Liver (tissue), 9 donors: ENCODE measurements around the gene DBN1. TPM values are rescaled to one million over a fixed set of nuclear protein-coding genes. Genes with fewer than 3 reads are reported as not detected.

ENCODE experiments used
- DNase-seq: peaks from one replicate; pipeline ENCODE4 v3.0.0-alpha.2; 2017; ENCODE audit warnings: low spot score
- H3K27ac ChIP-seq, 2 donors: one replicate each; pipeline ENCODE4 v1.7.0; 2013; ENCODE audit warnings: inconsistent platforms in 2 of 2, low read length in 2 of 2, control low read depth in 1 of 2, low read depth in 1 of 2, mild to moderate bottlenecking in 1 of 2
- H3K27me3 ChIP-seq, 4 donors: one replicate each; pipeline versions ENCODE4 v1.6.1 to v1.7.0; 2013; ENCODE audit warnings: low read length in 3 of 4, inconsistent platforms in 1 of 4, mild to moderate bottlenecking in 1 of 4, moderate library complexity in 1 of 4; ENCODE audit not compliant: control insufficient read depth in 4 of 4, insufficient read depth in 4 of 4
- H3K36me3 ChIP-seq, 4 donors: one replicate each; pipeline versions ENCODE4 v1.6.1 to v1.7.0; 2013; ENCODE audit warnings: low read length in 3 of 4, mild to moderate bottlenecking in 3 of 4, low read depth in 1 of 4, moderate library complexity in 1 of 4; ENCODE audit not compliant: control insufficient read depth in 4 of 4, insufficient read depth in 3 of 4
- H3K4me1 ChIP-seq, 4 donors: one replicate each; pipeline versions ENCODE4 v1.6.1 to v1.7.0; 2013; ENCODE audit warnings: low read length in 3 of 4, mild to moderate bottlenecking in 3 of 4, moderate library complexity in 1 of 4; ENCODE audit not compliant: control insufficient read depth in 4 of 4, insufficient read depth in 4 of 4
- H3K4me3 ChIP-seq, 3 donors: one replicate each; pipeline versions ENCODE4 v1.6.1 to v1.7.0; 2013; ENCODE audit warnings: low read length in 3 of 3, control low read depth in 1 of 3, low read depth in 1 of 3, mild to moderate bottlenecking in 1 of 3
- H3K9ac ChIP-seq, 2 donors: one replicate each; pipeline ENCODE4 v1.7.0; 2013; ENCODE audit warnings: low read length in 2 of 2, mild to moderate bottlenecking in 2 of 2, moderate library complexity in 2 of 2, control low read depth in 1 of 2, low read depth in 1 of 2
- H3K9me3 ChIP-seq, 4 donors: one replicate each; pipeline versions ENCODE4 v1.6.1 to v1.7.0; 2013; ENCODE audit warnings: low read length in 3 of 4; ENCODE audit not compliant: control insufficient read depth in 4 of 4
- CTCF ChIP-seq: fragments of 150-350 bp; IDR thresholded peaks from 2 replicates; pipeline ENCODE4 v1.5.1; 2017; ENCODE audit warnings: improper control_type of control experiment, low read depth, low read length; ENCODE audit not compliant: missing input control
- EGR1 ChIP-seq, 2 donors: IDR thresholded peaks; 2 replicates each; pipeline ENCODE4 v1.6.1; 2016 to 2018; ENCODE audit warnings: antibody characterized with exemption in 2 of 2, low read depth in 2 of 2
- FOXA1 ChIP-seq: IDR thresholded peaks from 2 replicates; pipeline ENCODE4 v1.6.1; 2016; ENCODE audit warnings: antibody characterized with exemption
- FOXA2 ChIP-seq: IDR thresholded peaks from 2 replicates; pipeline ENCODE4 v1.6.1; 2016; ENCODE audit warnings: antibody characterized with exemption
- GABPA ChIP-seq, 2 donors: IDR thresholded peaks in 1 of 2; conservative IDR thresholded peaks in 1 of 2; 2 replicates each; pipeline ENCODE4 v1.6.1; 2016; ENCODE audit warnings: antibody characterized with exemption in 2 of 2, mild to moderate bottlenecking in 1 of 2, moderate library complexity in 1 of 2
- HNF4A ChIP-seq, 2 donors: conservative IDR thresholded peaks; 2 replicates each; pipeline ENCODE4 v1.6.1; 2016; ENCODE audit warnings: antibody characterized with exemption in 2 of 2, mild to moderate bottlenecking in 2 of 2
- HNF4G ChIP-seq: IDR thresholded peaks from 2 replicates; pipeline ENCODE4 v1.6.1; 2016; ENCODE audit warnings: antibody characterized with exemption
- MAX ChIP-seq: IDR thresholded peaks from 2 replicates; pipeline ENCODE4 v1.6.1; 2016; ENCODE audit warnings: antibody characterized with exemption
- NR2F2 ChIP-seq: IDR thresholded peaks from 2 replicates; pipeline ENCODE4 v1.6.1; 2016; ENCODE audit warnings: antibody characterized with exemption
- RAD21 ChIP-seq, 2 donors: IDR thresholded peaks; 2 replicates each; pipeline ENCODE4 v1.6.1; 2016; ENCODE audit warnings: antibody characterized with exemption in 2 of 2, mild to moderate bottlenecking in 2 of 2
- REST ChIP-seq: IDR thresholded peaks from 2 replicates; pipeline ENCODE4 v1.6.1; 2016; ENCODE audit warnings: antibody characterized with exemption, mild to moderate bottlenecking
- RXRA ChIP-seq, 2 donors: IDR thresholded peaks; 2 replicates each; pipeline ENCODE4 v1.6.1; 2017 to 2018; ENCODE audit warnings: antibody characterized with exemption in 2 of 2, mild to moderate bottlenecking in 1 of 2
- SP1 ChIP-seq: IDR thresholded peaks from 2 replicates; pipeline ENCODE4 v1.6.1; 2018; ENCODE audit warnings: antibody characterized with exemption, mild to moderate bottlenecking
- TAF1 ChIP-seq: conservative IDR thresholded peaks from 2 replicates; pipeline ENCODE4 v1.6.1; 2016; ENCODE audit warnings: antibody characterized with exemption, mild to moderate bottlenecking
- YY1 ChIP-seq: IDR thresholded peaks from 2 replicates; pipeline ENCODE4 v1.6.1; 2016; ENCODE audit warnings: antibody characterized with exemption, mild to moderate bottlenecking
- ZBTB33 ChIP-seq: IDR thresholded peaks from 2 replicates; pipeline ENCODE4 v1.6.1; 2016; ENCODE audit warnings: antibody characterized with exemption
- WGBS: extraction: QIAGEN DNeasy Blood & Tissue Kit; methylation state at CpG from one replicate; pipeline ENCODE4 v1.1.7; 2013; 5-methylcytosine and 5-hydroxymethylcytosine counted together
- polyA plus RNA-seq, 2 donors: library from polyadenylated mRNA; stranded (reverse) in 1 of 2; unstranded in 1 of 2; fragments of 200-250 nt in 1 of 2; fragments of >200 nt in 1 of 2; fragmentation: Nextera tagmentation in 1 of 2; extraction: Ambion mirVana in 1 of 2; gene quantifications; one replicate each; pipeline versions ENCODE4 v1.2.1 to v1.2.3, GENCODE V29; 2013 to 2015
- total RNA-seq, 2 donors: library from RNA; depleted of rRNA; stranded (reverse); fragments of >200 nt; gene quantifications; one replicate each; pipeline ENCODE4 v1.2.3, GENCODE V29; 2014
- TF ChIP-seq, protein P1 (sequence below): IDR thresholded peaks from 2 replicates; pipeline ENCODE4 v1.6.1; 2016; ENCODE audit warnings: antibody characterized with exemption
- donor health status: healthy.
- donor health status: healthy.
- donor health status: healthy.
- donor health status: healthy.
- donor health status: healthy.

The DBN1 gene
- total and polyA plus RNA-seq, 4 donors = 1.5 to 4.9 (median 2.0) TPM

GRCh38 chr5:177434437-177434836, 39.0 kb downstream of the DBN1 start:
- Histone ChIP-seq H3K27ac (no peak overlapping the region), H3K9ac (no peak overlapping the region), H3K27me3 (no peaks in the 10 kb centered on the region), H3K4me1 (peaks cover 0 to 6% (median 0%) of the 10 kb centered on the region in 4 donors), H3K9me3 (no peaks in the 10 kb centered on the region), H3K4me3 (no peak overlapping the region), H3K36me3 (peaks cover 6 to 29% (median 19%) of the 10 kb centered on the region in 4 donors)
- TF ChIP-seq NR2F2 (no peak), ZBTB33 (no peak), HNF4G (no peak), YY1 (no peak), REST (no peak), MAX (no peak), TAF1 (no peak), SP1 (no peak), HNF4A (conservative IDR thresholded peaks at IDR 0.05) (no peak), EGR1 (IDR thresholded peaks at IDR 0.05; ENCODE audit: low read depth in 2 of 2) (no peak), CTCF (no peak), GABPA (IDR thresholded peaks at IDR 0.05 in 1 of 2, conservative IDR thresholded peaks at IDR 0.05 in 1 of 2) (no peak), FOXA1 (no peak), FOXA2 (no peak), RXRA (IDR thresholded peaks at IDR 0.05) (no peak), RAD21 (IDR thresholded peaks at IDR 0.05) (no peak)
- TF ChIP-seq, protein P1, sequence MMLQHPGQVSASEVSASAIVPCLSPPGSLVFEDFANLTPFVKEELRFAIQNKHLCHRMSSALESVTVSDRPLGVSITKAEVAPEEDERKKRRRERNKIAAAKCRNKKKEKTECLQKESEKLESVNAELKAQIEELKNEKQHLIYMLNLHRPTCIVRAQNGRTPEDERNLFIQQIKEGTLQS = no peak
- WGBS = 92% methylated on average over 8 of the region's 8 CpGs
- no peak for DNase-seq
